Stimulated activated naive B cell treated with anti-CD40 and anti-IgM and Interleukin-4, amounts not matched to agents 10 μg/mL and 1 μg/mL and 100 μg/mL, for 72 hours (primary cell): ENCODE measurements around the gene ADAMTS5.

Experiments
- ATAC-seq, 2 donors: fragments of 150-1000 bp; cut with Tn5 transposase; replicated peaks; 2 replicates each; pipeline ENCODE4 v1.10.0; 2021; ENCODE audit warnings: moderate library complexity in 1 of 2
- DNase-seq: peaks from one replicate; pipeline ENCODE4 v3.0.0; 2021
- H3K27ac Mint-ChIP-seq: one replicate; pipeline ENCODE4 v1.8.0; 2022; ENCODE audit warnings: mild to moderate bottlenecking, mixed read lengths
- H3K27me3 Mint-ChIP-seq, 2 donors: one replicate each; pipeline ENCODE4 v1.8.0; 2022; ENCODE audit warnings: mixed read lengths in 2 of 2
- H3K36me3 Mint-ChIP-seq, 2 donors: one replicate each; pipeline ENCODE4 v1.8.0; 2022; ENCODE audit warnings: mixed read lengths in 2 of 2, mild to moderate bottlenecking in 1 of 2
- H3K4me1 Mint-ChIP-seq, 2 donors: one replicate each; pipeline ENCODE4 v1.8.0; 2022; ENCODE audit warnings: mixed read lengths in 2 of 2, mild to moderate bottlenecking in 1 of 2
- H3K4me3 Mint-ChIP-seq, 2 donors: one replicate each; pipeline ENCODE4 v1.8.0; 2022; ENCODE audit warnings: mild to moderate bottlenecking in 2 of 2, mixed read lengths in 2 of 2, moderate library complexity in 1 of 2
- H3K9me3 Mint-ChIP-seq, 2 donors: one replicate each; pipeline ENCODE4 v1.8.0; 2022; ENCODE audit warnings: mixed read lengths in 2 of 2, mild to moderate bottlenecking in 1 of 2

The ADAMTS5 gene

DNA sequence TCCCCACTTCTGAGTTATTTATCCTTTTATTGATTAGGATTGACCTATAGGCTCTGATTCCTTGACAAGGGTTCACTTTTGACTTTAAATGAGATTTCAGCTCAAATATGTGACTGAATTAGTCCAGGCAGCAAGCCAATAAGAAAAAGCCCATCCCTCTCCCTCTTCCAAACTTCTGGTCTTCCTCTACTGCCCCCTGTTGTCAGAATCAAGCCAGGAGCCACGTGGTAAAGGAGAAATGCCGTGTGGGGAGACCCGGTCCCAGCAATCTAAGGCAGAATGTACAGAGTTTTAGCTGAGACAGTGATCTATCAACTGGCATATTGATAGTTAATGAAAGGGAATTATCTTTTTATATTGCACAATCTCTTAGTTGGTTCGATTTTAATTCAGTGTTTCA lies 5.2 kb downstream of the ADAMTS5 start:
- ATAC-seq (no peak), DNase-seq (no peak)
- Mint-ChIP-seq H3K4me1 (peaks cover 0 to 5% of the 10 kb centered on the region in 2 donors), H3K27me3 (peaks cover 27 to 31% of the 10 kb centered on the region in 2 donors), H3K9me3 (no peaks in the 10 kb centered on the region), H3K36me3 (no peaks in the 10 kb centered on the region), H3K4me3 (no peak overlapping the region), H3K27ac (no peak overlapping the region)

DNA sequence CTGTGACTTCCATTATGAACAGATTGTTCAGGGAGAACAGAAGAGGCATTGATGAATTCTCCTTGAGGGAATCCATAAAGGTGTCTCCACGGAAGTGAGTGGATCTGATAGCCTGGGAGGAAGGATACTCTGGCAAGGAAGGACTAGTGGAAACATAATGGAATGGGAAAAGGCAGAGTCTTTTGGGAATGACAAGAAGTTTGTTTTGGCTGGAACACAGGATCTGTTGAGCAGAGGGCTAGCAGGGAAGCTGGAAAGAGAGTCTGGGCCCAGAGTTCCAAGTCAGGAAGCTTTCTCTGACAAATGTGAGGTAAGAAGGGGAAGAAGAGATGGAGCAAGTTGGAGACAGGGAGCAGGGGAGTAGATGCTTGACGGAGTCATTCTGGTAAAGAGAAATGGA lies 8.1 kb downstream of the ADAMTS5 start:
- no peaks in the 10 kb centered on the region for H3K36me3 Mint-ChIP-seq
- peaks cover 1 to 2% of the 10 kb centered on the region in 2 donors for H3K27me3 Mint-ChIP-seq
- H3K4me1 Mint-ChIP-seq: no peaks in the 10 kb centered on the region
- no peak overlapping the region for H3K27ac Mint-ChIP-seq
- H3K9me3 Mint-ChIP-seq: no peaks in the 10 kb centered on the region
- DNase-seq (no peak), ATAC-seq (no peak)
- H3K4me3 Mint-ChIP-seq: no peak overlapping the region

DNA sequence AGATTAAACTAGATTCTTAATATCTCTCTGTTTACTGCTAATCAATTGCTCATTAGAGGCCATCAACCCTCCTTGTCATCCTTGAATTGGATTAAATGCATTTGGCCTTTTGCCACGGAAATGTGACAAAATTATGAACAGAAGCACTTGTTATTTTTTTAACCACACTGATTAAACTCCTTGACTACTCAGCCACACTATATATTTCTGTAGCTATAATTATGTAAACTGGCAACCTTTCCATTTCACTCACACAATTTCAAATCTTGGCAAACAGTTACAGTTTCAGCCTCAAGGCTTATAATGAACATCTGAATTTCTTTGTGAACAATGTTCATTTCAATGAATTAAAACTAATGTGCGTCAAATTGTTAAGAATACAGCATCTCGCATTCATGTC lies 10.1 kb downstream of the ADAMTS5 start:
- H3K27me3 Mint-ChIP-seq: no peaks in the 10 kb centered on the region
- no peaks in the 10 kb centered on the region for H3K4me1 Mint-ChIP-seq
- H3K9me3 Mint-ChIP-seq: no peaks in the 10 kb centered on the region
- ATAC-seq: no peak
- H3K4me3 Mint-ChIP-seq: no peak overlapping the region
- no peak for DNase-seq
- H3K36me3 Mint-ChIP-seq: no peaks in the 10 kb centered on the region
- no peak overlapping the region for H3K27ac Mint-ChIP-seq

DNA sequence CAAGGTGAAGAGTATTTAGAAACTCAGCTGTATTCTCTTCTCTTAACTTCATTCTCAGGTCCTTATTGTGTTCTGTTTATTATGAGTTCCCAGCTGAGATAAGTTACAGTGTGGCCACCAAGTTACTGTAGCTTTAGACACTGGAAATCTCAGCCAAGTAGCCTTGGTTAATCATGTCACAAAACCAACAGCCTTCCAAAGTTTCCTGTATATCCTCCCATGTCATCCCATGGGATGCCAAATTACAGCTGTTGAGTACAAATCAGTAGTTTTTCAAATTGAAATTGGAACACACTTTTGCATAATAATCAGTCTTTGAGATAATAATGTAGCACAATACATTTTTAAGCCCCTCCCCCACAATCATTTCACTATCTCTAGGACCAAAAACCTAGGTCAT lies 10.7 kb downstream of the ADAMTS5 start:
- no peak for ATAC-seq
- Mint-ChIP-seq H3K36me3 (no peaks in the 10 kb centered on the region), H3K4me3 (no peak overlapping the region), H3K27ac (no peak overlapping the region), H3K27me3 (no peaks in the 10 kb centered on the region), H3K9me3 (no peaks in the 10 kb centered on the region), H3K4me1 (no peaks in the 10 kb centered on the region)
- DNase-seq: no peak

DNA sequence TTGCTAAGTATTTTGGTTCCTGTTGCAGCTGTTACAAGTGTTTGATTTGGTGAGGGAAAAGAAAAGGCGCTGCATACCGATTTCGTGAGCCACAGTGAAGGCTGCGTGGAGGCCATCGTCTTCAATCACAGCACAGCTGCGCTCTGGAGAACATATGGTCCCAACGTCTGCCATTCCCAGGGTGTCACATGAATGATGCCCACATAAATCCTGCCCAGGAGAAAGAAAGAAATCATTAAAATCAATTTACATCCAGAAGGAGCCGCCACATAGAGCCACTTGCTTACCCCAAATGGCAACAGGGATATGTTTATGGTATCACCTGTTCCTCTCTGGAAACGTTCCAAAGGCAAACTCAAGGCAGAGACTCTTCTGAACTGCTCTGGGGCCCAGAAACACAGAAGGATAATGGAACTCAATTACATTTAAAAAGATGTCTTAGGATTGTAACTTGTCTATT lies 12.2 kb downstream of the ADAMTS5 start:
- no peak for DNase-seq
- no peak overlapping the region for H3K4me3 Mint-ChIP-seq

DNA sequence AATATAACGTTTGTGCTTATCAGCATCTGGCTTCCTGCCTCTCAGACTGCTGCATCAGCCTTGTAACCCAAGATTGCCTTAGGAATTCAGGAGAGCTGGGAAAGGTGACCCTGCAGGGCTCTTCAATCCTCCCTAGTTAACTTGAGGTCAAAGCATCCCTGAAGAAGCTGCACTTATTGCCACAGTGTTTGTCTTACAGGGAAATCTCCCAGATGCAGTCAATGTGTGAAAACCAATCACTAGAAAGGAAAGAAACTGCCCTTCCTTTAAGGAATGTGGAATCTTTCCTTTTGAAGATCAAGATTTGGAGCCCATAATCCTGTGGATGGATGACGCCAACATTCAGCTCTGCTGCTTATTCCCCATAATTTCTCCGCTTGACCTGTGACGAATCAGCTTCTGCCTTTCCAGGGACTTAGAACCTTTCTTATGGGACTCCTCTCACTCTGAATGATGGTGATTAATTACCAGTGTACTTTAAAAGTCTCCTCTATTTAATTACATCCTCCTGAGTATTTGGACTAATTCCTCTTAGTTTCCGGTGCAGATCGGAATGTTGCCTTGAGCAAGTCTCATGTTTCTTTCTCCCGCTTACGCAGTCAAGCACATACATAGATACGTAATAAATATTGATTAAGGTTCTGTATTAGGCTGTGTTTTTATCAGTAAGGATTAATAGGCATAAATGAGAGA lies 14.4 kb downstream of the ADAMTS5 start:
- H3K9me3 Mint-ChIP-seq: no peaks in the 10 kb centered on the region
- no peak for ATAC-seq

More for the DNA sequence above, 12.2 kb downstream of the ADAMTS5 start:
- Mint-ChIP-seq H3K27me3 (no peaks in the 10 kb centered on the region), H3K27ac (no peak overlapping the region), H3K4me1 (no peaks in the 10 kb centered on the region), H3K9me3 (no peaks in the 10 kb centered on the region), H3K36me3 (no peaks in the 10 kb centered on the region)
- no peak for ATAC-seq

DNA sequence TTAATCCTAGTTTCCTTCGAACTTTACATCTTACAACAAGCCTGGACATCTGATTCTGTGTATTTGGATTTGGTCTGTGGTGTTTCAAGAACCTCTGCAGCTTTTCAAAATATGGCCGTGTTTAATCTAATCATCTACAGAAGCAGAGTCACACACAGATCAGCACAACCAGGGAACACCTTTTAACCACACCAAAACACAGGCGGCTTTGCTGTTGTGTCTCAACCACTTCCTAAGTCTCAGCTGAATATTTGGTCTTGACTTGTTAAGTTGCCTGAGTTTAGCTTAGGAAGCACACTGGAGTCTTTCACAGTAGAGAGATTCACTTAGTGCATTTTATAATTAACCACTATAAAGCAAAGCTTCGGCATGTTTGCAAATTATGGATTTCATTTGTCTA lies 17.1 kb downstream of the ADAMTS5 start:
- Mint-ChIP-seq H3K27ac (no peak overlapping the region), H3K9me3 (no peaks in the 10 kb centered on the region), H3K27me3 (no peaks in the 10 kb centered on the region), H3K4me1 (no peaks in the 10 kb centered on the region), H3K4me3 (no peak overlapping the region), H3K36me3 (no peaks in the 10 kb centered on the region)
- DNase-seq: no peak
- no peak for ATAC-seq

More for the DNA sequence above, 14.4 kb downstream of the ADAMTS5 start:
- Mint-ChIP-seq H3K27me3 (no peaks in the 10 kb centered on the region), H3K4me1 (no peaks in the 10 kb centered on the region), H3K27ac (no peak overlapping the region), H3K4me3 (no peak overlapping the region), H3K36me3 (no peaks in the 10 kb centered on the region)
- DNase-seq: no peak

DNA sequence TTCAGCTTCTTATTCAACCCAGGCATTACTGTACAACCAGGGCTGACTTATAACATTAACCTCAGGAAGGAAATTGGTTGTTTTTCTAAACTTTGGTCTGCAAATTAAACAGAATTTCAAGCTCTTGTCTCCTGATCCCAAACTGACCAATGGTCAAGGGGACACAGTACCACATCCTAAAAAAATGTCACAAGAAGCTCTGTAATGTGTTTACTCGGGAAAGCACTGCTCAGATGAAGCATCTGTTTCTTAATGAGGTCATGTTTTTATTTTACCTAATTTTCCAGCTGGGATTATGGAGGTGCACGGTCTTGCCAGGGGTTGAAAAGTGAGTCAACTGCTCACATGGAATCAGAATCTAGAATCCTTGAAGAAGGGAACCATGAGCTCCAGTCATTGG lies 18.7 kb downstream of the ADAMTS5 start:
- Mint-ChIP-seq H3K9me3 (no peaks in the 10 kb centered on the region), H3K27me3 (no peaks in the 10 kb centered on the region), H3K36me3 (no peaks in the 10 kb centered on the region), H3K4me3 (no peak overlapping the region), H3K4me1 (no peaks in the 10 kb centered on the region), H3K27ac (no peak overlapping the region)
- DNase-seq: no peak
- no peak for ATAC-seq

DNA sequence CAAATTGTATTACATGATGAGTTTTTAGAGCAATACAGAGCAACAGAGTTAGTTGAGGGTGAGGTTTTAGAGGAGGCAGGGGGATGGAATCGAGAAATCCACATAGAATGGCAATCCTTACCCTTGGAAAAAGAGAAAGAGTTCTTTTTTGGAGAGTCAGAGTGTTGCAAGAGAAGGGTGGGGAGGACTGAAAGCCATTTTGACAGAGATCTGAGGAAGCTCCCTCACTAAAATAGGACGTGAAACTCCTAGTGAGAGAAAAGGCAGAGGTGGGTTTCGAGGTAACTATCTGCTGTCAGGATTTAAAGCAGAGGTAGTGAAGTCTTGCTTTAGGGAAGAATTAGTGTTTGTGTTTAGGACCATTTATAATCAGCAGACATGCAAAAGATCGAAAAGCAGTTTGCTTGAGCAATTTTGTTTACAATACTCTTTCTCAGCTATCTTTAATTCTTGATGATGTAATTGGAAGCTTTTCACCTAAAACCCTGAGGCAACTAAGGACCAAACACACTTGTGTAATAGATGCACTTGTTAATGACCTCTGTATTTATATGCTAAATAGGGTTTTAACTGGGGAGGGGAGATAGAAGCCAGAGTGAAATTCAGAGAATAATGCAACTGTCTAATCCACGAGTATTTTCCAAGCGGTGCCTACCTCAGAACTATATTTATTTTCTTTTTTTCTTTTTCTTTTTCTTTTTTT lies 20.0 kb downstream of the ADAMTS5 start:
- H3K4me1 Mint-ChIP-seq: no peaks in the 10 kb centered on the region

DNA sequence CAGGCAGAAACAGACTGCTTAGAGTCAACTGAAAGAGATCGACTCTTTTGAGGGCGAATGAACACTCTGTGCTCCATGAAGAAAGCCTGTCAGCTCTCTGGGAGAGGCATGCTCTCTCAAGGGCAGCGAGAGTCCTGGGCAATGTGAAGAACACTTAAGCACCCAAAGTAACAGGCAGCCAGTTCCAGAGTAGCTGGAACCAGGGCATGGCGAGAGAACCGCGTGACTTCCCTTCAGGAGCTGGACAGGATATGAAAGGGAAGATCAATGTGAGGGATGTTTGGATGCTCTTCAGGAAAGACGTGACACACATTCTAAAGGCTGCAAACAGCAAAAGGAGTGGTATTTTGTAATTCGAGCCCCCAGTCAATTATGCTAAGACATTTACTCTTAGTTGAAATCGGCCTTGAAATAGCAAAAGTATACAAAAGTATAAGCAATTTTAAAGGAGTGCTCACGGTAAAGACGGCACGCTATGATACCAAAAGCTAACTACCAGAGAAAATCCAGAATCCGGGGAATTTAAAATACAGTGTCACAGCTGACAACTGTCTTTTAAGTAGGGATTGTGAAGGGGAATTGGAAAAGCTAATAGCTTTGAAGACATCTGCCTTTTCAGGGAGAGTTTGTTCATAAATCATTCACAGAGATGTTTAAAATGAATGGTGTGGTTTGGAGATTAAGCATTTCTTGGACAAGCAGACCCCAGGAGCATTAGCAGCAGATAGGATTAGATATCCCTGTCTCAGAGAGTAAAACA lies 20.8 kb downstream of the ADAMTS5 start:
- no peak for DNase-seq
- Mint-ChIP-seq H3K4me3 (no peak overlapping the region), H3K36me3 (no peaks in the 10 kb centered on the region), H3K27ac (no peak overlapping the region), H3K9me3 (no peaks in the 10 kb centered on the region), H3K27me3 (no peaks in the 10 kb centered on the region), H3K4me1 (no peaks in the 10 kb centered on the region)
- no peak for ATAC-seq

More for the DNA sequence above, 20.0 kb downstream of the ADAMTS5 start:
- DNase-seq: no peak
- Mint-ChIP-seq H3K4me3 (no peak overlapping the region), H3K9me3 (no peaks in the 10 kb centered on the region), H3K27ac (no peak overlapping the region), H3K27me3 (no peaks in the 10 kb centered on the region), H3K36me3 (no peaks in the 10 kb centered on the region)
- ATAC-seq: no peak

DNA sequence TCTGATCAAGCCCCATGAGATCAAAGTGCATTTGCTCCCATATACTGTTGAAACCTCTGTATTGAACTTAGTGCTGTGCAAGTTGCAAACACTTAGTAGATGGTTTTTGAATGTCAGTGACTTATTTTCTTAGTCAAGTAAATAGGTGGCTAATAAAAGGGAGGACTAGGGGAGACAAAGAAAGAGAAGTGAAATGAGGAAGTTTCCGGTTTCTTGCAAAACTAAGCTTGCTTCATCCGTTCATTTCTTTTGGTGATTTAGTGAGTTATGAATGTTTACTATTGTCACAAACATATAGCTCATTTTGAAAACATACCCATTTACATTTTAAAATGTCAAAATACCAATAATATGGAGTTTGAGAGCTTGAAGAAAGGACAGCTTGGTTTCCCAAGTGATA lies 23.0 kb downstream of the ADAMTS5 start:
- no peak for ATAC-seq
- Mint-ChIP-seq H3K9me3 (no peaks in the 10 kb centered on the region), H3K36me3 (no peaks in the 10 kb centered on the region), H3K4me3 (no peak overlapping the region), H3K4me1 (no peaks in the 10 kb centered on the region), H3K27me3 (no peaks in the 10 kb centered on the region), H3K27ac (no peak overlapping the region)
- no peak for DNase-seq

DNA sequence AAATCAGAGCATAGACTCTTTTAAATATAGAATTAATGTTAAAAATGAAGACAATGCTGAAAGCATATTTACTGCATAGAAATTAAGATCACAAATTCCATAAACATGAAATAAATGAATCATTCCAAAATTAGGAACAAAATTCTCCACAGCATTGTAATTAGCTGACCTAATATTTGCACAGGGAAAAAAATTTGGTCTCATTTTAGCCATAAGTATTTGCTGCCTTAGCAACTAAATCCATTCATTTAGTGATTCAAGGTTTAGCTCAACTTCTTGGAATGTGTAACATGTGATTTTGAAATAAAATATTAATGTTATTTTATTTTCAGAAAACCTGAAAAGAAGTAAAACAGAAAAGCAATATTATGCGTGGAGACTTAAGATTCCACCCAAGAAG lies 25.5 kb downstream of the ADAMTS5 start:
- Mint-ChIP-seq H3K36me3 (no peaks in the 10 kb centered on the region), H3K4me1 (no peaks in the 10 kb centered on the region), H3K27ac (no peak overlapping the region), H3K9me3 (no peaks in the 10 kb centered on the region), H3K27me3 (no peaks in the 10 kb centered on the region), H3K4me3 (no peak overlapping the region)
- DNase-seq: no peak
- no peak for ATAC-seq

DNA sequence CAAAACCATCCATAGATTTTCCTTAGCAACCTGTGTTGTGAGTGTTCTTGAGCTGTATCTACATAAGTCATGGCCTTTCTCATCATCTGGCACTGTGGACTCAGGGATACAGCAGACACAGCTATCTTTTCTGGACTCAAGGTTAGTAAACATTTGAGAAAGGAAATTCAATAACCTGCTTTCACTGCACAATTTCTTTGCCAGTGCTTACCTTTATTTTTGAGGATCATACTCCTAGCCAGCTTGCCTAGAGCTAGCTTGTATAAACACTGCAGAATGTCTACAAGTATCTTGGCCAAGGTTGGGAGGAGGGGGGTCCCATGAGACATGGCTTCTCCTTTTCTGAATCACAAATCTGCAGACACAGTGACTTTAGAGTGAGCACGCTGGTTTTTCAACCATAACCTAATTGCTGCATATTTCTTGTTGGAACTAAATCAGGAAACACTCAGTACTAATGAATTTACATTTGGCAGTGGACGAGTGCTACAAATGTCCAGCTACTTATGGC lies 27.2 kb downstream of the ADAMTS5 start:
- DNase-seq (no peak), ATAC-seq (no peak)
- H3K27ac Mint-ChIP-seq: no peak overlapping the region
- no peaks in the 10 kb centered on the region for H3K4me1 Mint-ChIP-seq
- H3K9me3 Mint-ChIP-seq: no peaks in the 10 kb centered on the region
- H3K27me3 Mint-ChIP-seq: no peaks in the 10 kb centered on the region
- no peak overlapping the region for H3K4me3 Mint-ChIP-seq
- H3K36me3 Mint-ChIP-seq: no peaks in the 10 kb centered on the region

DNA sequence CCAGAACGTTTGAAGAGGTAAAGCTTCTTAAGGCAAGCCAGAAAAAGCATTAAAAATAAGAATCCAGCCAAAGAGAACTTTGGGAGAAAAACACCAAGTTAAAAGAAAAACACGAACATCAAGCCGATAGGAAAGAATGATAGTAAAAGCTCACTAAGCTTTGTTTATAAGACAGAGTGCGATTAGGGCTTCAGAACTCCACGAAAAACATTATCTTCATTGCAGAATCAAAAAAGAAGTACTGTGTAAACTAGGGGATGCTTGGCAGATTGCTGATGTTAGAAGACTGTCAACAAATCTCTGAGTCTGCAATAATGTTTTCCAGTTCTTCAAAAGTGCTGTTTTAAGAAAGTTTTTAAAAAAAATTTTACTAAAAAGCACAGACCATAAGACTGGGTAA lies 30.2 kb downstream of the ADAMTS5 start:
- no peak for DNase-seq
- no peak for ATAC-seq
- Mint-ChIP-seq H3K9me3 (peaks cover 0 to 4% of the 10 kb centered on the region in 2 donors), H3K4me1 (no peaks in the 10 kb centered on the region), H3K27me3 (no peaks in the 10 kb centered on the region), H3K4me3 (no peak overlapping the region), H3K27ac (no peak overlapping the region), H3K36me3 (no peaks in the 10 kb centered on the region)
